ENCODE measurements around the gene BLVRB. TPM values are rescaled to one million over a fixed set of nuclear protein-coding genes. Genes with fewer than 3 reads are reported as not detected.
"Not testable (repeated sequence)": the region's sequence is repeated elsewhere in the genome, so short reads cannot be mapped to it uniquely, and the experiment has no call there.

BLVRB gene
- total RNA-seq, 3 donors from 2014 or later (not counting 1 experiment from before 2014, with no cell fraction given): 16.8 to 25.2 (median 18.3) TPM

- H3K36me3 ChIP-seq (ENCODE audit: control insufficient read depth, insufficient read depth, low read length): no peaks in the 10 kb centered on the region
- peaks cover 8 to 13% of the 10 kb centered on the region in 2 donors for H3K27me3 Mint-ChIP-seq (ENCODE audit: low read depth in 2 of 2)
- peaks cover 23 to 26% of the 10 kb centered on the region in 2 donors for H3K4me1 Mint-ChIP-seq
- peak; percentile 63 for TF ChIP-seq CTCF (IDR thresholded peaks at IDR 0.05)
- no peaks in the 10 kb centered on the region for H3K9me3 Mint-ChIP-seq
- no peaks in the 10 kb centered on the region for H3K36me3 Mint-ChIP-seq
- H3K4me3 ChIP-seq (ENCODE audit: low read length): no peak overlapping the region
- no peak for ATAC-seq
- DNase-seq: peak; percentile 67 to 84
- no peaks in the 10 kb centered on the region for H3K9me3 ChIP-seq (ENCODE audit: control insufficient read depth, insufficient read depth, low read length)
- H3K4me3 Mint-ChIP-seq: peak overlapping the region; percentile 84
- peaks cover 37% of the 10 kb centered on the region for H3K4me1 ChIP-seq (ENCODE audit: control insufficient read depth, insufficient read depth, low read length)
- H3K27ac Mint-ChIP-seq: peak overlapping the region; percentile 88 to 93
- 29% methylated on average over 10 of the region's 11 CpGs for WGBS (ENCODE audit: insufficient coverage)
- H3K27me3 ChIP-seq (ENCODE audit: control insufficient read depth, insufficient read depth, low read length): peaks cover 6% of the 10 kb centered on the region
- intact Hi-C loops (cut with micrococcal nuclease): loop anchor here (1.0 to 10.0 kb wide), 5 partner anchors 117 to 658 kb away; partner anchors contain the start of genes C19orf47, MIA, PLD3 and RAB4B
- H3K27ac ChIP-seq (ENCODE audit: low read length): peak overlapping the region; percentile 81
These were observed 1.2 kb downstream of the BLVRB start for GRCh38 chr19:40464059-40465024.

GRCh38 chr19:40463587-40464037 lies 1.9 kb downstream of the BLVRB start:
- not testable (repeated sequence) for H3K9me3 Mint-ChIP-seq; H3K9me3 ChIP-seq (ENCODE audit: control insufficient read depth, insufficient read depth, low read length); H3K36me3 ChIP-seq (ENCODE audit: control insufficient read depth, insufficient read depth, low read length); ATAC-seq; H3K4me3 ChIP-seq (ENCODE audit: low read length); DNase-seq; H3K36me3 Mint-ChIP-seq; H3K27ac Mint-ChIP-seq; H3K4me3 Mint-ChIP-seq; H3K27ac ChIP-seq (ENCODE audit: low read length); H3K27me3 ChIP-seq (ENCODE audit: control insufficient read depth, insufficient read depth, low read length)
- 86% methylated on average over 12 of the region's 12 CpGs for WGBS (ENCODE audit: insufficient coverage)
- H3K4me1 ChIP-seq (ENCODE audit: control insufficient read depth, insufficient read depth, low read length): peaks cover 37% of the 10 kb centered on the region
- Mint-ChIP-seq H3K4me1 (peaks cover 23 to 26% of the 10 kb centered on the region in 2 donors), H3K27me3 (ENCODE audit: low read depth in 2 of 2) (peaks cover 8 to 13% of the 10 kb centered on the region in 2 donors)
- intact Hi-C loops (cut with micrococcal nuclease): loop anchor here (1.0 to 10.0 kb wide), 2 partner anchors 135 to 311 kb away; partner anchors contain the start of genes MIA and RAB4B

- Mint-ChIP-seq H3K4me3 (no peak overlapping the region), H3K27ac (no peak overlapping the region), H3K27me3 (ENCODE audit: low read depth in 2 of 2) (peaks cover 5 to 6% of the 10 kb centered on the region in 2 donors), H3K9me3 (no peaks in the 10 kb centered on the region), H3K36me3 (no peaks in the 10 kb centered on the region), H3K4me1 (peaks cover 23 to 25% of the 10 kb centered on the region in 2 donors)
- WGBS (ENCODE audit: insufficient coverage): 49% methylated on average over 7 of the region's 7 CpGs
- Histone ChIP-seq H3K36me3 (ENCODE audit: control insufficient read depth, insufficient read depth, low read length) (no peaks in the 10 kb centered on the region), H3K27ac (ENCODE audit: low read length) (no peak overlapping the region), H3K4me3 (ENCODE audit: low read length) (no peak overlapping the region), H3K4me1 (ENCODE audit: control insufficient read depth, insufficient read depth, low read length) (peaks cover 31% of the 10 kb centered on the region), H3K27me3 (ENCODE audit: control insufficient read depth, insufficient read depth, low read length) (peaks cover 2% of the 10 kb centered on the region), H3K9me3 (ENCODE audit: control insufficient read depth, insufficient read depth, low read length) (no peaks in the 10 kb centered on the region)
- no peak for ATAC-seq
- no peak for DNase-seq
- TF ChIP-seq CTCF (IDR thresholded peaks at IDR 0.05): no peak
- intact Hi-C loops (cut with micrococcal nuclease): loop anchor here (10.0 kb wide), 1 partner anchor 313 kb away; the partner anchor contains the start of genes MIA and RAB4B
These were observed 3.8 kb downstream of the BLVRB start for GRCh38 chr19:40461669-40462221.

- no peak overlapping the region for H3K4me3 Mint-ChIP-seq
- no peak for TF ChIP-seq CTCF (IDR thresholded peaks at IDR 0.05)
- DNase-seq: no peak
- no peaks in the 10 kb centered on the region for H3K27me3 Mint-ChIP-seq (ENCODE audit: low read depth in 2 of 2)
- Histone ChIP-seq H3K4me1 (ENCODE audit: control insufficient read depth, insufficient read depth, low read length) (peaks cover 16% of the 10 kb centered on the region), H3K9me3 (ENCODE audit: control insufficient read depth, insufficient read depth, low read length) (no peaks in the 10 kb centered on the region), H3K27me3 (ENCODE audit: control insufficient read depth, insufficient read depth, low read length) (no peaks in the 10 kb centered on the region), H3K36me3 (ENCODE audit: control insufficient read depth, insufficient read depth, low read length) (no peaks in the 10 kb centered on the region), H3K27ac (ENCODE audit: low read length) (no peak overlapping the region), H3K4me3 (ENCODE audit: low read length) (no peak overlapping the region)
- no peak overlapping the region for H3K27ac Mint-ChIP-seq
- peaks cover 8 to 10% of the 10 kb centered on the region in 2 donors for H3K4me1 Mint-ChIP-seq
- ATAC-seq: no peak
- no peaks in the 10 kb centered on the region for H3K9me3 Mint-ChIP-seq
- 89% methylated on average over 3 of the region's 3 CpGs for WGBS (ENCODE audit: insufficient coverage)
- H3K36me3 Mint-ChIP-seq: no peaks in the 10 kb centered on the region
- intact Hi-C loops (cut with micrococcal nuclease): loop anchor here (10.0 kb wide), 1 partner anchor 315 kb away; the partner anchor contains the start of genes MIA and RAB4B
These were observed 5.4 kb downstream of the BLVRB start for GRCh38 chr19:40460185-40460584.
